Stimulated activated memory B cell treated with anti-CD40 and anti-IgM and Interleukin-4, amounts not matched to agents 10 μg/mL and 1 μg/mL and 100 μg/mL, for 72 hours (primary cell): ENCODE measurements around the gene DCLK1.

Experiments used
- ATAC-seq: fragments of 150-1000 bp; cut with Tn5 transposase; 2 replicates; pipeline ENCODE4 v1.10.0; 2021
- H3K27ac Mint-ChIP-seq: one replicate; pipeline ENCODE4 v1.8.0; 2022; ENCODE audit warnings: mild to moderate bottlenecking, mixed read lengths
- H3K27me3 Mint-ChIP-seq: one replicate; pipeline ENCODE4 v1.8.0; 2022; ENCODE audit warnings: mixed read lengths
- H3K36me3 Mint-ChIP-seq: one replicate; pipeline ENCODE4 v1.8.0; 2022; ENCODE audit warnings: mixed read lengths
- H3K4me1 Mint-ChIP-seq: one replicate; pipeline ENCODE4 v1.8.0; 2022; ENCODE audit warnings: mixed read lengths
- H3K4me3 Mint-ChIP-seq: one replicate; pipeline ENCODE4 v1.8.0; 2022; ENCODE audit warnings: mild to moderate bottlenecking, moderate library complexity, mixed read lengths
- H3K9me3 Mint-ChIP-seq: one replicate; pipeline ENCODE4 v1.8.0; 2022; ENCODE audit warnings: mixed read lengths

The DCLK1 gene

DNA sequence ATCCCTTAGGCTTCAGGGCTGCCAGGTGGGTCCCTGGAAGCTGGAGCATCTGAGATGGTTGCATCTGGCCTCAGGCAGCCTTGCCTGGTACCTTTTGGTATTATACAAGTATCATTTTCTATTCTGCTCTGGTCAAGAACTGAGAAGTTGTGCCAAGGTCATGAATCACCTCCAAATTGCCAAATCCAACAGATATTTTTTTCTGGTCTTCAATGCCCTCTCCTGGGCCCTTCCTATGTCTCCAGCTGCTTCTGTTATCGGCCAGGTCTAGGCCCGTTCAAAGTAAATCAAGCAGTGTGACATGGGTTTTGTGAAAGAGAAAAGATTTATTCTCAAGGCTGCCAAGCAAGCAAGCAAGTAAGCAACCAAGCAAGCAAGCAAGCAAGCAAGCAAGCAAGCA, 383.6 kb downstream of the DCLK1 start:
- H3K27me3 Mint-ChIP-seq: no peaks in the 10 kb centered on the region
- peaks cover 6% of the 10 kb centered on the region for H3K9me3 Mint-ChIP-seq
- no peak for ATAC-seq
- H3K36me3 Mint-ChIP-seq: no peaks in the 10 kb centered on the region
- no peak overlapping the region for H3K27ac Mint-ChIP-seq
- H3K4me3 Mint-ChIP-seq: no peak overlapping the region
- no peaks in the 10 kb centered on the region for H3K4me1 Mint-ChIP-seq

DNA sequence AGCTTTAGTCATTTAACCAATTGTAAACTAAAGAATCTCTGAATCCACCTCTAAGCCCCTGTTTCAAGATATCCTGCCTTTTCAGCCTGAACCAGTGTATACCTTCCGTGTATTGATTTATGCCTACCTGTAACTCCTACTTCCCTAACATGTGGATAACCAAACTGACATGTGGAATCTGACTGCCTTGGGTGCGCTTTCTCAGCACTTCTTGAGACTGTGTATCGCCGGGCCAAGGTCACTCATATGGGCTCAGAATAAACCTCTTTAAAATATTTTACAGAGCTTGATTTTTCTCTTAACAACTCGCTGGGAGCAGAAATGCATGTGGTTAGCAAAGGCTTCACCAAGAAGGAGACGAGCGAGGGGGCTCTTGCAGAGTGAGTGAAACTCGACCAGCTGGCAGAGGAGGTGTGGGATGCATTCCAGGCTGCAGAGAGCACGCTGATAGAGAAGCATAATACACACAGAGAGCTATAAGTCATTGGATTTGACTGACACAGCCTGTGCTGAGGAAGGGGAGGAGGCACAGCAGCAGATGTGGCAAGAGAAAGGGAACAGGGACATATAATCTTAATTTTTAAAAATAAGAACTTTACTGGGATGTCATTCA, 386.5 kb downstream of the DCLK1 start:
- no peaks in the 10 kb centered on the region for H3K27me3 Mint-ChIP-seq
- no peaks in the 10 kb centered on the region for H3K4me1 Mint-ChIP-seq

DNA sequence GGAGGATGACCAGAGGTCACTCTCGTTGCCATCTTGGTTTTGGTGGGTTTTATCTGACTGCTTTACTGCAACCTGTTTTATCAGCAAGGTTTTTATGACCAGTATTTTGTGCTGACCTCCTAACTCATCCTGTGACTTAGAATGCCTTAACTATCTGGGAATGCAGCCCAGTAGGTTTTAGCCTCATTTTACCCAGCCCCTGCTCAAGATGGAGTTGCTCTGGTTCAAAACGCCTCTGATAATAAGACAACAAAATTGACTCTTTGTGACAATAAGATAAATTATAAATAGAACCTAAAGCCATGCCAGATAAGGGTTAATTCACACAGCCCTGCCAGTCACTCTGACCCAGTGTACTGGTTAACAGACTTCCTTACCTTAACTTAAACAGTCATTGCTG, 387.0 kb downstream of the DCLK1 start:
- H3K4me1 Mint-ChIP-seq: no peaks in the 10 kb centered on the region
- H3K9me3 Mint-ChIP-seq: peaks cover 13% of the 10 kb centered on the region
- H3K4me3 Mint-ChIP-seq: no peak overlapping the region
- H3K36me3 Mint-ChIP-seq: no peaks in the 10 kb centered on the region
- H3K27ac Mint-ChIP-seq: no peak overlapping the region
- no peaks in the 10 kb centered on the region for H3K27me3 Mint-ChIP-seq
- ATAC-seq: no peak

More for the DNA sequence above, 386.5 kb downstream of the DCLK1 start:
- Mint-ChIP-seq H3K9me3 (peaks cover 13% of the 10 kb centered on the region), H3K36me3 (no peaks in the 10 kb centered on the region), H3K27ac (no peak overlapping the region), H3K4me3 (no peak overlapping the region)
- no peak for ATAC-seq

DNA sequence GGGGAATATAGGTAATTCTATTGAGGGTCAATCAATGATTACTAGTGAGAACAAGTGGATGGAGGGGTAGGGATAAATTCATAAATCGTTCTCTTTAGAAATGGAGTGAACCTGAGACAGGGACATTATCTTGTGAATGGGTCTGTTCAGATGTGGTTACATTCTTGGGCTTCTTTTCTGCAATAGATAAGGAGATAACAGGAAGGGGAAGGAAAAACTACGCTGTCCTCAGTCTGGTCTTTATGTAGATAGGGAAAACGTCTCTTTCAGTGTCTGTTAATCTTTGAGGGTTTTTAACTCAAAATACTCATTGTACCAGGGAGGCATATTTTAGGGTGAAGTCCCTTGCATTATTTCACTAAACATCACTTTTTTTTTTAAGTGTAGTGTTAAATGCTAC, 388.0 kb downstream of the DCLK1 start:
- H3K4me1 Mint-ChIP-seq: no peaks in the 10 kb centered on the region
- H3K4me3 Mint-ChIP-seq: no peak overlapping the region
- no peak overlapping the region for H3K27ac Mint-ChIP-seq
- no peak for ATAC-seq
- H3K9me3 Mint-ChIP-seq: peaks cover 9% of the 10 kb centered on the region
- H3K27me3 Mint-ChIP-seq: no peaks in the 10 kb centered on the region
- no peaks in the 10 kb centered on the region for H3K36me3 Mint-ChIP-seq

DNA sequence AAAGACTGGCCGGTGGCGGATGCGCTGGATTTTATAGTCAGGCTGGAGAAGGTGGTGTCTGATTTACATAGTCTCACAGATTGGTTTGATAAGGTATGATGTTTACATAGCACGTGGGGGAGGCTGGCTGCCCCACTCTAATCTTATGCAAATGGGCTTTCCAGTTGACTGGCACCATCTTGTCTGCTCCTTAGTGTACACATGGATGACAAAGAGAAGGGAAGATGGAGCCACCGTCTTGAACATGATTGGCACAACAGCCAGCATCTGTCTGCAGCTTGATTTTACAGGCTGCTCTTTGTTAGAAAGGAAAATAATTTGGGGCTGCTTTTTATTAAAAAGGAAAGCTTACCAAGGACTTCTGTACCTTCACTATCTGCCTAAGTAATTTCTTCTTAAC, 389.5 kb downstream of the DCLK1 start:
- H3K9me3 Mint-ChIP-seq: peaks cover 7% of the 10 kb centered on the region
- no peak overlapping the region for H3K4me3 Mint-ChIP-seq
- no peaks in the 10 kb centered on the region for H3K27me3 Mint-ChIP-seq
- no peak for ATAC-seq
- H3K4me1 Mint-ChIP-seq: no peaks in the 10 kb centered on the region
- no peaks in the 10 kb centered on the region for H3K36me3 Mint-ChIP-seq
- H3K27ac Mint-ChIP-seq: no peak overlapping the region

DNA sequence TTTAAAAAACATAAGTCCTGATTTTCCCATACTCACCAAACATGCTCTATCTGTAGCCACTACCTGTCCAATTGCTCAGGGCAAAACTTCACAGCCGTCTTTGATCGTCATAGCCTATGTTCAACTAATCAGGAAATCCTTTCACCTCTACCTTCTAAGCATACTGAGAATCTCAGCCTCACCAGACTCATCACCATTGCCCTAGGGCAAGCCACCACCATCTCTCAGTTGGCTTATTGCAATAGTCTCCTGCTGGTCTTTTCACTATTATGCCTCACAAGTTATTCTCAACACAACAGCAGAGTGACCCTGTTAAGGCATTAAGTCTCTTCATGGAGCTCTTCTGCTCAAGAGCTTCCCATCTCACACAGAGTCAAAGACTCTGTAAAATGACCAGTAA, 394.3 kb downstream of the DCLK1 start:
- Mint-ChIP-seq H3K9me3 (peaks cover 7% of the 10 kb centered on the region), H3K4me1 (no peaks in the 10 kb centered on the region)

DNA sequence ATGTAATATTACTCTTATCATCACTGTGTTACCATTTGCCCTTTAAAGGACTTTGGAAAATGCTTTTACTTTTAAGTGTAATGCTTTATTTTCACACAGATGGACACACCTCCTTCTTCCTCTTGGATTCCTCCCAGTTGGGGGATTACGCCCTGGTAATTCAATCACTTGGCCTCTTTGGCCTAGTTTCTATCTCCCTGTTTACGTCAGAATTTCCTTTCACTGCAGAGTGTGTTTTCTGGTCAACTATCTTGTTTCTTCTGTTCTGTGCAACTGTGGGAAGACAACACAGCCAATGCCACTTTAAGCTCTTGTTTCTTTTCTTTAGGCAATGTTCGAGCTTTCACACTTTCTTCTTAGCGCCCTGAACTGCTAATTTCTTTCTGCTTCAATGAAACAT, 397.4 kb downstream of the DCLK1 start:
- Mint-ChIP-seq H3K4me1 (no peaks in the 10 kb centered on the region), H3K9me3 (no peaks in the 10 kb centered on the region), H3K27ac (no peak overlapping the region), H3K36me3 (no peaks in the 10 kb centered on the region), H3K4me3 (no peak overlapping the region), H3K27me3 (no peaks in the 10 kb centered on the region)
- no peak for ATAC-seq

More for the DNA sequence above, 394.3 kb downstream of the DCLK1 start:
- no peak overlapping the region for H3K4me3 Mint-ChIP-seq
- no peak for ATAC-seq
- no peaks in the 10 kb centered on the region for H3K36me3 Mint-ChIP-seq
- no peak overlapping the region for H3K27ac Mint-ChIP-seq
- no peaks in the 10 kb centered on the region for H3K27me3 Mint-ChIP-seq

DNA sequence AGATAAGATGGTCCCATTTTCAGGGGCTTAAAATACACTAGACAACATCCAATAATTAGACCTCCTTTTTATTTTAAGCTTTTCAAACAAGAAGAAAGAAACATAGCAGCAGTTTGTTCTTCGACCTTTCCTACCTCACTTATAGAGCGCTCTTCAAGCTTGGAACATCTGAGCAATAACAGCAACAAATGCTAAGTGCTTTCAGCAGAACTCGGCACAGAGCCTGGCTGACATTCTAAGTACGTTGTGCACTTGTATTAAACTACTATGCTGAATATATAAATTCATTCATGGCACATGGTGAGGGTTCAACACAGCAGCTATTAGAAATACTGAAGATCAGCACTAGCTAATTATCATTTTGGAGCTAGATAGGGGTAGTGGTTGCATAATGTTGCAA, 398.6 kb downstream of the DCLK1 start:
- no peak for ATAC-seq
- Mint-ChIP-seq H3K9me3 (no peaks in the 10 kb centered on the region), H3K4me1 (no peaks in the 10 kb centered on the region), H3K27me3 (no peaks in the 10 kb centered on the region), H3K36me3 (no peaks in the 10 kb centered on the region), H3K4me3 (no peak overlapping the region), H3K27ac (no peak overlapping the region)

DNA sequence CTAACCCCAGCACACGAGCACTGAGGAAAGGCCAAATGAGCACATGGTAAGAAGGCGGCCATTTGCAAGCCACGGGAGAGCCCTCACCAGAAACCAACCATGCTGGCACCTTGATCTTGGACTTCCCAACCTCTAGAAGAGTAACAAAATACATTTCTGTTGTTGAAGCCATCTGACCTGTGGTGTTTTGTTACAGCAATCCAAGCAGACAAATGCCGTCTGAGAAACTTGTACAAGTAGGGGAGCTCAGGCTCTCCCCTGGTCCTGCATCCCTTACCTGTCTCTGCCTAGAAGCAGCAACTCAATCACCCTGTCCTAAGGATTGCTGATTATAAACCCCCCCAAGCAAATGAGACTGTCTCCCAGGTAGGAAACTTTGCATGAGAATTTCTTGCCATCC, 399.7 kb downstream of the DCLK1 start:
- ATAC-seq: no peak
- Mint-ChIP-seq H3K4me3 (no peak overlapping the region), H3K4me1 (no peaks in the 10 kb centered on the region)

DNA sequence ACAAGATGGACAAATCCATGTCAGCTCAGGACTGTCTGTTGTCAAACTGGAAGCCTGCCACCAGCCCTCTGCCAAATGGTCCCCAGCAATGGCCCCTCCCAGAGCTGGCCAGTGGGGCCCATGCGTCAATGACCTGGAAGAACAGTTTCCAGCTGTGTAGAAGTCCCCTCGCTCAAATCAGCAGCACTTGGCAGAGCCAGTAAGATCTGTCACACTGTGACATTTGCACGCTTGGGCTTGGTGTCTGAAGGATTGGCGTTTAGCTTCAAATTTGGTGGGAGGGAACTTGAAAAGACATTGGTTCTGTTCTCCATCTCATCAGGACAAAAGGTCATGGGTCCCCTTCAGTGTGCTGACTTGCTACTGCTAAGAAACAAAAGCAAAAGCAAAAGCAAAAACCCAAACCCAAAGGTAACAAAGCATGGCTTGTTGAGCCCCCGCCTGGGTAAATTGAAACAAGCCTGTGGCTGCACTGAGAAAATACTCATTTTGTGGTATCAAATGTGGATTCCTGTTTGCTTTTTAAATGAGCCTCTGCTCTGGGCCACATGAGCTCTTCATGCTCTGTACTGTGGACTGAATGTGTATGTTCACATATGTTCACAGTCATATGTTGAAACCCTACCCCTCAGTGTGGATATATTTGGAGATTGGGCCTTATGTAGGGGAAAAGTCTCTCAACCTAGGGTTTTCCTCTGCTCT, 401.1 kb downstream of the DCLK1 start:
- peak; percentile 29 for ATAC-seq
- Mint-ChIP-seq H3K4me3 (no peak overlapping the region), H3K27me3 (no peaks in the 10 kb centered on the region), H3K9me3 (no peaks in the 10 kb centered on the region), H3K4me1 (no peaks in the 10 kb centered on the region), H3K36me3 (no peaks in the 10 kb centered on the region), H3K27ac (no peak overlapping the region)

More for the DNA sequence above, 399.7 kb downstream of the DCLK1 start:
- no peak overlapping the region for H3K27ac Mint-ChIP-seq
- no peaks in the 10 kb centered on the region for H3K27me3 Mint-ChIP-seq
- no peaks in the 10 kb centered on the region for H3K9me3 Mint-ChIP-seq
- no peaks in the 10 kb centered on the region for H3K36me3 Mint-ChIP-seq

DNA sequence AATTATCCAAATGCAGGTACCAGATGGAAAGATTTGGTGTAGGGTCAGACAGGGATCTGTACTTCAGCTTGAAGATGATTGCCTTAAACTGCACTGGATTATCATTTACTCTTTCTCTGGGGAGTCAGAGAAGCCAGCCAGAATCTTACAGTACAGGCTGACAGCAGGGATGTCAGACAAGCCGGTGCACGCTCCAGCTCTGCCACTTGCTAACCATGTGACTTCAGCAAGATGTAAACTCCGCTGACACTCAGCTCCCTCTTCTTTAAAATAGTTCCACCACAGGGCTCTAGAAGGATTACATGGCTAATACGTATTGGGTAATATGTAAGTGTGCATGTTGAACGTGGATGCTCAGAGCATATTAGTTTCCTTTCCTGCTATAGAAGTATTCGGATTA, 403.3 kb downstream of the DCLK1 start:
- ATAC-seq: no peak
- H3K4me1 Mint-ChIP-seq: no peaks in the 10 kb centered on the region
- no peak overlapping the region for H3K27ac Mint-ChIP-seq
- H3K4me3 Mint-ChIP-seq: no peak overlapping the region
- no peaks in the 10 kb centered on the region for H3K27me3 Mint-ChIP-seq
- H3K9me3 Mint-ChIP-seq: no peaks in the 10 kb centered on the region
- no peaks in the 10 kb centered on the region for H3K36me3 Mint-ChIP-seq

DNA sequence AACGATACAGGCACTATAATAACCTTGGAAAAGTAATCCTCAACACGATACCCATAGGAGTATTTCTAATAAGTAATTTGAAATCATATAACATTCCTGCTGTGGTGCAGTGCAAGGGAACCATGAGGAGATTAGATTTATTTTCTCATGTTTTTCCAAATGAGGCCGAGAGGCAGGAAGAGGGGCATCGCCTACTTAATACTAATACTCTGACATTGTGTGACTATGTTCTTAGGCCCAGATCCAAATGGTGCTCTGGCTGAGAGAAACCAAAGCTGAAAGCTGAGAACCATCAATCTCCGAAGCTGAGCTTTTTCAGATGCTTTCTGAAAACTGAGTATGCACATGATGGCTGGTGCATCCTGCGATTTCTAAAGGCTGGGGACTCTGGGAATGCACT, 406.7 kb downstream of the DCLK1 start:
- peaks cover 7% of the 10 kb centered on the region for H3K4me1 Mint-ChIP-seq
- H3K9me3 Mint-ChIP-seq: no peaks in the 10 kb centered on the region
- H3K36me3 Mint-ChIP-seq: no peaks in the 10 kb centered on the region
- ATAC-seq: no peak
- H3K27ac Mint-ChIP-seq: no peak overlapping the region
- H3K4me3 Mint-ChIP-seq: no peak overlapping the region
- H3K27me3 Mint-ChIP-seq: peaks cover 9% of the 10 kb centered on the region

DNA sequence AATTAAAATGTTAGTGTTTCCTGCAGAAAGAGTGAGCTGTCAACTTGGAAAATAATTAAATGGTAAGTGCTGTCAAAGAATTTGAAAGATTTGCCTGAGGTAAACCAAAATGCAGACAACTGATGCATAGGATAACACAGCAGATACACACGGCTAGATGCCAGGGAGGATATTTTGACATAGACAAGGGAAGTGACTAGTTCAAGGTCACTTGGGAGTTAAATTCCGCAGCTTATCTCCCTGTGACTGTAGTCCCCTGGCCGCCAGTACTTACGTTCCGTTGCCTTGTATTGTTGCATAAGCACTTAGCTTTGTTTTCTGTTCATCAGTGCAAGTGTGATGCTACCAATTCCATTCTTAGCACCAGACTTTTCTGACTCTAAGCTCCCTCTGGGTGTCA, 407.4 kb downstream of the DCLK1 start:
- H3K9me3 Mint-ChIP-seq: no peaks in the 10 kb centered on the region
- peaks cover 7% of the 10 kb centered on the region for H3K4me1 Mint-ChIP-seq
- H3K27me3 Mint-ChIP-seq: peaks cover 9% of the 10 kb centered on the region
- H3K27ac Mint-ChIP-seq: no peak overlapping the region
- no peaks in the 10 kb centered on the region for H3K36me3 Mint-ChIP-seq
- no peak for ATAC-seq
- no peak overlapping the region for H3K4me3 Mint-ChIP-seq

DNA sequence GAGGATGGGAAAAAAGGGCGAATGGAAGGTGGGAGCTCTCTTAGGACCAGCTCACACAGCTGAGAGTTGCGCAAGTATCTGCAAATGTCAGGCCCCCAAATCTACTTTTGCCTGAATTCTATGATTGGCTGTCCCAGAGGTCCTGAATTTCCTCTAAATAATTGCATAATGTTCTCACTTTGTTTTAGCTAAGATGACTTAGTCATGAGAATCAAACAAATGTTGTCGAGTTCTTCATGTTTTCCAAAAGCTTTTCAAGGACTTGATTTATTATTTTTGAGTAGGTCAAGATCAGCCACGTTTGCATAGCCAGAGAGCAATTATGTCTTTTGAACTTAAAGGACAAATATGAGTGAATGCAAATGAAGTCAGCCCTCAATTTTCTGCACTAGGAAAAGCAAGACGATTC, 408.1 kb downstream of the DCLK1 start:
- no peak for ATAC-seq
- no peak overlapping the region for H3K4me3 Mint-ChIP-seq
- H3K4me1 Mint-ChIP-seq: peaks cover 7% of the 10 kb centered on the region
- H3K27me3 Mint-ChIP-seq: peaks cover 9% of the 10 kb centered on the region
- H3K36me3 Mint-ChIP-seq: no peaks in the 10 kb centered on the region
- H3K9me3 Mint-ChIP-seq: no peaks in the 10 kb centered on the region
- H3K27ac Mint-ChIP-seq: no peak overlapping the region

DNA sequence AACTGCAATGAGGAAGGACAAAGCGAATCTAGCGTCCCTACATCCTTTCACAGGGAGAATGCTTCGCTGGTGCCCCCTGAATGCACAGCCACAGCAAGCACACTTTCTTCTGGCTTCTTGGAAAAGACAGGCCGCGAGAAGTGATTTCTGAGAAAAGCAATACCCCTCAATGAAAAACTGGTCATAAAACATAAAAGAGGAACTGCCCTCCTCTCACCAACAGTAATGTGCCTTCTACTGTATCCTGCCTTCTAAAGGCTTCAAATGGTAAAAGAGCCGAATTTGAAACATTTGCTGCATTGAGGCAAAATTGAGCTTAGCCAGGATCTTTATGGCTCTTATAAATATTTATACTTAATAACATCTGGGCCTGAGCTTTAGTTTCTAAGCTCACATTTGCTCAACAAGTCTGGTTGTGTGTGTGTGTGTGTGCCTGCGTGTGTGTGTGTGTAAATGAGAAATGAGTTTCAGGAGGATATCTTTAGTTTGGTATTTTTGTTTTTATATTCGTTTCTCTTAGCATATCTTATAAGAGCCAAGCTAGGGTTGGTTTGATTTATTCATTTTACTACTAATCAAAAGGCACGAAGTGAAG, 408.6 kb downstream of the DCLK1 start:
- no peaks in the 10 kb centered on the region for H3K9me3 Mint-ChIP-seq
- ATAC-seq: no peak
- no peak overlapping the region for H3K27ac Mint-ChIP-seq
- no peak overlapping the region for H3K4me3 Mint-ChIP-seq
- H3K36me3 Mint-ChIP-seq: no peaks in the 10 kb centered on the region
- H3K4me1 Mint-ChIP-seq: peaks cover 7% of the 10 kb centered on the region
- peaks cover 9% of the 10 kb centered on the region for H3K27me3 Mint-ChIP-seq
